HG02588 (cell line): ENCODE results near the gene SPOCK1.

Source experiments
- ATAC-seq: cut with Tn5 transposase; IDR thresholded peaks from one replicate; pipeline ENCODE4 v1.9.1; 2021; ENCODE audit warnings: mild to moderate bottlenecking, moderate library complexity; ENCODE audit not compliant: unreplicated experiment

SPOCK1 gene

DNA sequence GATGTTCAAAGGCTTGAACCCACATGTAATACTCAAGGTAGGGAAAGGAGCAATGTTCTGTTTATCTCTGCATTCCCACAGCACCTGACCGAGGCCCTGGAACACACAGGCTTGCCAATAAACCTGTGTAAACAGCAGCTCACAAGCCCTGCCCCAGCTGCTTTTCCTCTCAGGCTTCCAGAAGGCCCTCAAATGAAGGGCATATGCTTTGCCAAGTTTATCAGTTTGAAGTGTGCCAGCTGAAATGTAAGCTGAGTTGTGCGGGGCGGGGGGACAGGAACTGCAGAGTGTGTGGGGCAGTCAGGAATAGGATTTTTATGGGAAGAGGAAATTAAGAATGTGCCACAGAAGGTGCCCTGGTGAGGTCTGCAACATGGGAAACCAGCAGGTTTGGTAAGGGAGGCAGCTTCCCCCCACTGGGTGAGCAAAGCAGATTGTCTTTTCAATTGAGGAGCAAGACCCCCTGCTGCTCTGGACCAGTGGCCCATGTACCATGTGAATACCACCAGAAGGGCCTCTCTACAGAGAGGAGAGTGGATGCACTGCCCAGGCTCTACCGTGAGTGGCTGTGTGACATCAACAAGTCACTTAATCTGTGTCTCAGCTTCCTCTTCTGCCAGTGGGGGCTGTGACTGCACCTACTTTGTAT lies 194.8 kb downstream of the SPOCK1 start:
- no peak for ATAC-seq

DNA sequence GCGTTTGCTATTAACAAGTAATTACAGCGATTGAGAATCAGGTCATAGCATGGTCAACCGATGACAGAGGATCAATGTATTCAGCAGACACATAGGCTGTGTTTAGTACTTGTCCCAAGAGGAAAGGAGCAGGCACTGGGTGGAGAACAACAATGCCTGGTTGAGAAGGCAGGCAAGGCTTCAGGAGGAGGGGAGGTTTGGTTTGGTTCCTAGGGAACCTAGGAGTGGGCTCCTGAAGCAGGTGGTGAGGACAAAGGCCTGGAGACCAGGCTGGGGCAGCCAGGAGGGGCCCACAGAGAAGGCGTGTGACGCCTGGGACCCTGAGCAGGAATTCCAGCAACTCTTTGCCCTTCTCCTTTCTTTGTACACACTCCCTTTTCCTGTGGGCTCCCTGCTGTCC lies 195.6 kb downstream of the SPOCK1 start:
- no peak for ATAC-seq

DNA sequence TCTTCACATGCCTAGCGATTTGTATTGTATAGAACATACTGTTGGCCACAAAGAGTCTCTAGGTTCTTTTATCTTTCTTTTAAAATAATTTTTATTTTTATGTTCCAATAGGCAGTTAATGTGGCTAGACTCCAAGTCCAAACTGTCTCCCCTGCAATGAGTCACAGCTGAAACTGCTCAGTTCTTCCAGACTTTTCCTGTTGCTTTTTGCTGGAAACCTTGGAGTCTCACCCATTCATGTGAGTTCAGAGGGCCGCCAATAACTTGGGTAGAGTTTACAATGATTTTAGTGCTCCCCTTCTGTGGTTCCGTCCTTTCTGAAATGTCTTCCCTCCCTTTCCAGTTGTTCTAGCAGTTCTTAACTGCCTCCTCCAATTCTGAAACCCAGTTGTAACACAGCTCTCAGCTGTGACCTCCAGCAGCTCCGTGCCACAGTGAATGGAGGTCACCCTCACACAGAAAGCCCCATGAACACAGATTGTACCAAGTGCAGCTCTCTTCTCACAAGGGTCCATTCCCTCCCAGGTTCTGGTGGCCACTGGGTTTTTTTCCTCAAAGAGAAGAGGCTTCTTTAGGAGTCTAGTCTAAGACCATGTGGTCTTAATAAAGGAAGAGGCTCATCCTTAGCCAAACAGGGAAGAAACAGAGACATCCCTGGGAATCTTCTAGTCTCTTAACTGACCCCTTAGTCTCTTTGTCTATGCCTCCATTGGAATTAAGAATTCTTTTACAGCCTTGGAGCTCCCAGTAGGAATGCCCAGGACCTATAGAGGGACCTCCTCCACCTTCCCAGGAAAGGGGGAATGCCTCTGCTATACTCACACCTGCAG lies 198.5 kb downstream of the SPOCK1 start:
- no peak for ATAC-seq

- no peak for ATAC-seq
Observed at GRCh38 chr5:137296213-137296781, 202.8 kb downstream of the SPOCK1 start.

- no peak for ATAC-seq
Observed at GRCh38 chr5:137294604-137295003, 204.5 kb downstream of the SPOCK1 start.

- ATAC-seq = no peak
Observed at GRCh38 chr5:137292461-137293027, 206.6 kb downstream of the SPOCK1 start.

GRCh38 chr5:137291436-137291835 lies 207.7 kb downstream of the SPOCK1 start:
- ATAC-seq = no peak

GRCh38 chr5:137291031-137291430 lies 208.1 kb downstream of the SPOCK1 start:
- no peak for ATAC-seq

GRCh38 chr5:137290373-137290772 lies 208.8 kb downstream of the SPOCK1 start:
- ATAC-seq = no peak

- ATAC-seq = no peak
Observed at GRCh38 chr5:137289856-137290255, 209.3 kb downstream of the SPOCK1 start.

DNA sequence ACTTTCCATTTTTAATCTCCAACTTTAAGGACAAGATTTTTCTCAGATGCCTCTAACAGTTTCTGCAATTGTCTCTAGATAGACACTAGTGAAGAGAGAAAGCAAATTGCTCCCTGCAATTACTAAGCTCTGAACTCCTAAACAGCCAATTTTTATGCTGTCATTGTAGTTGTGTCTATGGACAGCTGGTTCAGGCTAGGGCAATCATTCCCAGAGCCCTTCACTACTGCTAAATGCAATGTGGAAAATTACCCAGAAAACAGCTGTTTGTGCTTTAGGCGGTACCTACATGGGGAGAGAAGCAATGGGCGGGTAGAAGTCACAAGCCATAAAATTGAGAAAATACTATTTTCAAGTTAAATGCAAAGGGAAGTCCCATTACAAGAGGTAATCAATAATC lies 211.6 kb downstream of the SPOCK1 start:
- no peak for ATAC-seq

- ATAC-seq = no peak
Observed at GRCh38 chr5:137286025-137286610, 213.0 kb downstream of the SPOCK1 start.

DNA sequence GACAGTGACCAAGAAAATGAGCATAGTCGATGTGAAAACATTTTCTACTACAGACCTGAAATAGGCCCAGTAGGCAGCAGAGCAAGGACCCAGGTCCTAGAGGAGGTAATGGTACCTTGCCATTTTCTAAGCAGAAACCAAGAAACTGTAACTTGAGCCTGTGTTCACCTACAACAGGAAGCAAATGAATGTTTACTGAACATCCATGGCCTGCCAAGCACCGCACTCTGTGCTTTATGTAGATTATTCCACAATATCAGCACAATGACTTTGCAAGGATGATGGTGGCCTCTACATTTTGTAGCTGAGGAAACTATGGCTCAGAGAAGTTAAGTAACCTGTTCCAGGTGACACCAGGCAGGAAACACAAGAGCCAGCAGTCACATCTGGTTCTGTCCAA lies 215.3 kb downstream of the SPOCK1 start:
- no peak for ATAC-seq

DNA sequence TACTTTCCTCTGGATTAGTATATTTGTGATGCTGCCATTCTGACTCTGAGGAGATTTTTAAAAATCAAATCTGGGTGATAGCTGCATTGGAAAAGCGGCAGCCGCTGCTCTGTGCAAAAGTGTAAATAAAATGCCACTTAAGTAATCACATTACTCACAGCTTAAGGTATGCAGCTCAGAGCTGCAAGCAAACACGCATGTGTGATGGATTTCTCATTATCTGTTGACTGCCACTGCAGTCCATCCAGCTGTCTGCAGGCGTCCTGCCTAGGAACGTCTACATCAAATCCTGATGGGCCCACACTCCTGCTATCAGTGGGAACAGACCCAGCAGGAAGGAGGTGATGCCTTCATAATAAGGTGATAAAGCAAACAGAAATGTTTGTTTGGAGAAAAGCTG lies 216.9 kb downstream of the SPOCK1 start:
- no peak for ATAC-seq

- no peak for ATAC-seq
Observed at GRCh38 chr5:137281201-137281600, 217.9 kb downstream of the SPOCK1 start.

GRCh38 chr5:137280656-137281055 lies 218.5 kb downstream of the SPOCK1 start:
- no peak for ATAC-seq

- ATAC-seq = no peak
Observed at GRCh38 chr5:137279521-137280231, 219.4 kb downstream of the SPOCK1 start.

- ATAC-seq = no peak
Observed at GRCh38 chr5:137278476-137278875, 220.7 kb downstream of the SPOCK1 start.

- no peak for ATAC-seq
Observed at GRCh38 chr5:137275083-137275482, 224.0 kb downstream of the SPOCK1 start.

DNA sequence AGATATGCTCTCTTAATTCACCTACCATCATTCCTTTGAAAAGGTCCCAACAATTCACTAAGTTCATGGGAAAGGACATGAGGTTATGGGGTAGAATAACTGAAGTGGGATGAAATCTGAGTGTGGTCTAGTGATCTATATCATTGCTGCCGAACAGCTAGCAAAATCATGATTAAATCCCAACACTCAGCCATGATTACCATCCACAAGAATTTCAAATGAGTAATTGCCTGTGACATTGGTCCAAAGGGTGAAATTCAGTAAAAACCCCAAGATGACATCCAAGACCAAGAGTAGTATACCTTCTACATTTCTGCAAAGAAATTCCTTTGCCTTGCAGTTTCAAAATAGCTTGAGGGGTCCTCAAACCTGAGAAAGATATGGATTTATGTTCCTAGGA lies 225.6 kb downstream of the SPOCK1 start:
- ATAC-seq = no peak

- ATAC-seq = no peak
Observed at GRCh38 chr5:137272831-137273230, 226.3 kb downstream of the SPOCK1 start.
